ENCODE data around the gene MAPK8.

The MAPK8 gene

DNA sequence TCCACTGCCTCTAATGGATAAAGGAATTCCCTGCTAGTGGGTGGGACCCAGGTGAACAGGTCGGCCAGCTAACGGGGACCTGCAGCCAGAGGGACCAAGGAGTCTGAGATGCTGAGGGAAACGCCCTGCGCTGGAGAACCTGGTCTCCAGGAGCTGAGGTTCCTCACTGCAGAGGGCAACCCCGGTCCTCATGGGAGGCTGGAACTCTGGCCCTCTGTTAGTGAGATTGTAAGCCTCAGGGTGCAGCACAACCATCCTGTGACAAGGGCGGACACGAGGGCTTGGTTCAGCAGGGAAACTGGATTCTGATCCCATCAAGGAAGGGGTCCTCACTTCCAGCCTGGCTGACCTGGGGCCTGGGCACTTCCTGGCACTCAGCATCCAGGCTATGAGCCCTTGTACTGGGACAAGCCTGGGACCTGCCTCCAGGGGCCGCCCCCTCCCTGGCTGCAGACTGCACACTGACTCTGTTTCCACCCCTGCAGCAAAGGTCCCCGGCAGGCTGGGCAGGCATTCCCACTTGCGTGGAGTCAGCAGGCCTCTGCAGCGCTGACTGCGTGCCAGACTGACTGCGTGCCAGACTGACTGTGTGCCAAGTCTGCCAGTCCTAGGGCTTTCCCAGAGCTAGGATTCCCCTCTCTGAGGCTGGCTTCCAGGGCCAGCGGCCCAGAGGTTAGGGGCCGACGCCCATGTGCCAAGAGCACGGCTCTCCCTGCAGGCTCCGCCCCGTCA is 143.2 kb downstream of the MAPK8 start:
- H3K4me3 ChIP-seq (ENCODE audit: low read depth, low read length), result no peak overlapping the region
- no peak for TF ChIP-seq CTCF (IDR thresholded peaks at IDR 0.05; ENCODE audit: low read depth, low read length)

GRCh38 chr10:48450233-48450740 is 143.8 kb downstream of the MAPK8 start:
- H3K4me3 ChIP-seq (ENCODE audit: low read depth, low read length), result no peak overlapping the region
- TF ChIP-seq CTCF (IDR thresholded peaks at IDR 0.05; ENCODE audit: low read depth, low read length), result no peak

- no peak for TF ChIP-seq CTCF (IDR thresholded peaks at IDR 0.05; ENCODE audit: low read depth, low read length)
- H3K4me3 ChIP-seq (ENCODE audit: low read depth, low read length), result no peak overlapping the region
Measured at GRCh38 chr10:48450741-48451466, 144.4 kb downstream of the MAPK8 start.

GRCh38 chr10:48451969-48452878 is 145.7 kb downstream of the MAPK8 start:
- TF ChIP-seq CTCF (IDR thresholded peaks at IDR 0.05; ENCODE audit: low read depth, low read length), result no peak
- no peak overlapping the region for H3K4me3 ChIP-seq (ENCODE audit: low read depth, low read length)

- TF ChIP-seq CTCF (IDR thresholded peaks at IDR 0.05; ENCODE audit: low read depth, low read length), result no peak
- H3K4me3 ChIP-seq (ENCODE audit: low read depth, low read length), result no peak overlapping the region
Measured at GRCh38 chr10:48452879-48453412, 146.5 kb downstream of the MAPK8 start.

- H3K4me3 ChIP-seq (ENCODE audit: low read depth, low read length), result no peak overlapping the region
- no peak for TF ChIP-seq CTCF (IDR thresholded peaks at IDR 0.05; ENCODE audit: low read depth, low read length)
Measured at GRCh38 chr10:48453451-48454301, 147.2 kb downstream of the MAPK8 start.
